K562 treated with DMSO at 1 percent for 4 hours (cell line): Measurements from ENCODE around the gene GNS. TPM values are rescaled to one million over a fixed set of nuclear protein-coding genes. Genes with fewer than 3 reads are reported as not detected.

Experiments
- total RNA-seq: library from RNA; unstranded; fragments of 300-600 nt; gene quantifications from 2 replicates; pipeline ENCODE4 v1.2.3, GENCODE V29; 2022; ENCODE audit not compliant: insufficient read depth

GNS gene
- total RNA-seq = 23.0 and 27.6 TPM in 2 replicates

GRCh38 chr12:64759035-64759894 lies at the start of gene GNS:
Gene GNS, minus strand, starts transcription at chr12:64759406. Its CDS starts 130 bp downstream, at chr12:64759276.

Other genes with a start within 250 kb of the GNS start
- 7.7 and 8.7 TPM in 2 replicates for gene RASSF3, start 148.9 kb downstream of the GNS start, total RNA-seq
- not detected in 2 replicates for gene TBC1D30, start 65.2 kb upstream of the GNS start, total RNA-seq